H9 (cell line): ENCODE data around the gene ATP6V1C2. TPM values are rescaled to one million over a fixed set of nuclear protein-coding genes. Genes with fewer than 3 reads are reported as not detected.

Experiments
- DNase-seq: peaks from one replicate; pipeline ENCODE4 v3.0.0-alpha.2; 2017
- H2AFZ ChIP-seq: one replicate; pipeline ENCODE4 v1.6.1; 2013; ENCODE audit warnings: mild to moderate bottlenecking, low read length, control low read depth, moderate library complexity
- H2AK5ac ChIP-seq: 2 replicates; pipeline ENCODE4 v1.6.1; 2013; ENCODE audit warnings: low read length, control low read depth, mixed read lengths; ENCODE audit not compliant: insufficient read length
- H2BK120ac ChIP-seq: one replicate; pipeline ENCODE4 v1.6.1; 2013; ENCODE audit warnings: low read depth, mild to moderate bottlenecking, low read length, control low read depth, inconsistent platforms; ENCODE audit not compliant: poor library complexity, severe bottlenecking
- H2BK12ac ChIP-seq: 2 replicates; pipeline ENCODE4 v1.6.1; 2013; ENCODE audit warnings: low read length, control low read depth, mixed read lengths, low read depth; ENCODE audit not compliant: insufficient read length
- H2BK15ac ChIP-seq: 2 replicates; pipeline ENCODE4 v1.6.1; 2013; ENCODE audit warnings: low read depth, low read length, control low read depth
- H2BK20ac ChIP-seq: one replicate; pipeline ENCODE4 v1.6.1; 2013; ENCODE audit warnings: low read depth, mild to moderate bottlenecking, low read length, control low read depth, inconsistent platforms; ENCODE audit not compliant: poor library complexity, severe bottlenecking
- H2BK5ac ChIP-seq: 2 replicates; pipeline ENCODE4 v1.6.1; 2013; ENCODE audit warnings: low read length, control low read depth, mixed read lengths; ENCODE audit not compliant: insufficient read length
- H3K14ac ChIP-seq: 2 replicates; pipeline ENCODE4 v1.6.1; 2013; ENCODE audit warnings: low read length, control low read depth; ENCODE audit not compliant: insufficient read depth
- H3K18ac ChIP-seq: 2 replicates; pipeline ENCODE4 v1.6.1; 2013; ENCODE audit warnings: low read depth, mild to moderate bottlenecking, mixed read lengths, low read length, control low read depth; ENCODE audit not compliant: insufficient read length
- H3K23ac ChIP-seq: 2 replicates; pipeline ENCODE4 v1.6.1; 2013; ENCODE audit warnings: low read length, control low read depth, mixed read lengths, low read depth; ENCODE audit not compliant: insufficient read length
- H3K23me2 ChIP-seq: 2 replicates; pipeline ENCODE4 v1.6.1; 2013; ENCODE audit warnings: low read depth, mild to moderate bottlenecking, mixed read lengths, low read length, control low read depth; ENCODE audit not compliant: insufficient read length, poor library complexity, severe bottlenecking
- H3K27ac ChIP-seq: 2 replicates; pipeline ENCODE4 v1.5.1; 2013; ENCODE audit warnings: low read length, control low read depth, mixed read lengths, low read depth; ENCODE audit not compliant: insufficient read length
- H3K27me3 ChIP-seq: 2 replicates; pipeline ENCODE4 v1.6.1; 2013; ENCODE audit warnings: low read length, control low read depth, inconsistent platforms; ENCODE audit not compliant: insufficient read depth
- H3K4ac ChIP-seq: 2 replicates; pipeline ENCODE4 v1.6.1; 2013; ENCODE audit warnings: low read depth, mild to moderate bottlenecking, control low read depth, inconsistent platforms, low read length, moderate library complexity
- H3K4me1 ChIP-seq: 2 replicates; pipeline ENCODE4 v1.6.1; 2013; ENCODE audit warnings: low read length, control low read depth, inconsistent platforms; ENCODE audit not compliant: insufficient read depth
- H3K4me2 ChIP-seq: 2 replicates; pipeline ENCODE4 v1.6.1; 2013; ENCODE audit warnings: low read length, control low read depth, mixed read lengths; ENCODE audit not compliant: insufficient read length, insufficient read depth
- H3K56ac ChIP-seq: 2 replicates; pipeline ENCODE4 v1.6.1; 2013; ENCODE audit warnings: low read depth, mild to moderate bottlenecking, mixed read lengths, low read length, control low read depth; ENCODE audit not compliant: insufficient read length
- H3K79me1 ChIP-seq: 2 replicates; pipeline ENCODE4 v1.6.1; 2013; ENCODE audit warnings: low read depth, mild to moderate bottlenecking, moderate library complexity, low read length, control low read depth, inconsistent platforms; ENCODE audit not compliant: insufficient read depth, poor library complexity, severe bottlenecking
- H3K79me2 ChIP-seq: 2 replicates; pipeline ENCODE4 v1.6.1; 2013; ENCODE audit warnings: low read length, control low read depth, inconsistent platforms; ENCODE audit not compliant: insufficient read depth
- H3K9ac ChIP-seq: 2 replicates; pipeline ENCODE4 v1.6.1; 2013; ENCODE audit warnings: low read length, control low read depth, mixed read lengths; ENCODE audit not compliant: insufficient read length; ENCODE audit errors: extremely low read depth
- H3K9me3 ChIP-seq: one replicate; pipeline ENCODE4 v1.6.1; 2013; ENCODE audit warnings: low read depth, low read length, inconsistent platforms; ENCODE audit not compliant: control insufficient read depth
- H3T11ph ChIP-seq: one replicate; pipeline ENCODE4 v1.6.1; 2013; ENCODE audit warnings: mild to moderate bottlenecking, low read length, control low read depth, inconsistent platforms
- H4K20me1 ChIP-seq: one replicate; pipeline ENCODE4 v1.6.1; 2013; ENCODE audit not compliant: control insufficient read depth, insufficient read length, insufficient read depth
- H4K5ac ChIP-seq: 2 replicates; pipeline ENCODE4 v1.6.1; 2013; ENCODE audit warnings: low read depth, mild to moderate bottlenecking, mixed read lengths, low read length, control low read depth; ENCODE audit not compliant: insufficient read length
- H4K8ac ChIP-seq: replicated peaks from 2 replicates; pipeline ENCODE4 v1.6.1; 2013; ENCODE audit warnings: low read length, control low read depth, mixed read lengths, low read depth; ENCODE audit not compliant: insufficient read length
- H4K91ac ChIP-seq: 2 replicates; pipeline ENCODE4 v1.6.1; 2013; ENCODE audit warnings: low read depth, mild to moderate bottlenecking, moderate library complexity, mixed read lengths, low read length, control low read depth; ENCODE audit not compliant: insufficient read length
- H3K27ac Mint-ChIP-seq, 3 experiments: 2 replicates in 2 of 3; 3 replicates in 1 of 3; pipeline ENCODE4 v1.8.0; 2020 to 2021; ENCODE audit warnings: mixed read lengths in 3 of 3, mild to moderate bottlenecking in 1 of 3, moderate library complexity in 1 of 3
- H3K27me3 Mint-ChIP-seq: 2 replicates; pipeline ENCODE4 v1.8.0; 2021; ENCODE audit warnings: low read depth, mild to moderate bottlenecking, moderate library complexity, mixed read lengths
- H3K36me3 Mint-ChIP-seq, 3 experiments: 2 replicates in 2 of 3; 3 replicates in 1 of 3; pipeline ENCODE4 v1.8.0; 2020 to 2021; ENCODE audit warnings: low read depth in 3 of 3, mixed read lengths in 3 of 3; ENCODE audit not compliant: insufficient read depth in 1 of 3
- H3K4me1 Mint-ChIP-seq, 2 experiments: 2 replicates each; pipeline ENCODE4 v1.8.0; 2020; ENCODE audit warnings: mixed read lengths in 2 of 2
- H3K4me3 Mint-ChIP-seq, 2 experiments: 2 replicates in 1 of 2; 3 replicates in 1 of 2; pipeline ENCODE4 v1.8.0; 2020 to 2021; ENCODE audit warnings: mild to moderate bottlenecking in 2 of 2, mixed read lengths in 2 of 2, moderate library complexity in 1 of 2
- H3K9me3 Mint-ChIP-seq, 2 experiments: 2 replicates in 1 of 2; 3 replicates in 1 of 2; pipeline ENCODE4 v1.8.0; 2020; ENCODE audit warnings: mild to moderate bottlenecking in 2 of 2, mixed read lengths in 2 of 2, moderate library complexity in 1 of 2
- WGBS: extraction: QIAGEN DNeasy Blood & Tissue Kit; methylation state at CpG from one replicate; pipeline ENCODE4 v1.1.7; 2013; ENCODE audit warnings: missing lambda C conversion rate, low lambda C conversion rate, mixed read lengths; ENCODE audit not compliant: insufficient read length; ENCODE audit errors: extremely low coverage; 5-methylcytosine and 5-hydroxymethylcytosine counted together
- total RNA-seq: library from RNA; stranded (reverse); gene quantifications from 2 replicates; pipeline ENCODE4 v1.2.1, GENCODE V29; 2021
- TF ChIP-seq, protein P1 (sequence below): fragments of 200-600 bp; sonication (generic); conservative IDR thresholded peaks from 3 replicates; pipeline ENCODE4 v1.8.0; 2021; ENCODE audit warnings: antibody characterized with exemption, mild to moderate bottlenecking

The ATP6V1C2 gene
- total RNA-seq, 1 experiment from 2014 or later, result 1.2 TPM

DNA sequence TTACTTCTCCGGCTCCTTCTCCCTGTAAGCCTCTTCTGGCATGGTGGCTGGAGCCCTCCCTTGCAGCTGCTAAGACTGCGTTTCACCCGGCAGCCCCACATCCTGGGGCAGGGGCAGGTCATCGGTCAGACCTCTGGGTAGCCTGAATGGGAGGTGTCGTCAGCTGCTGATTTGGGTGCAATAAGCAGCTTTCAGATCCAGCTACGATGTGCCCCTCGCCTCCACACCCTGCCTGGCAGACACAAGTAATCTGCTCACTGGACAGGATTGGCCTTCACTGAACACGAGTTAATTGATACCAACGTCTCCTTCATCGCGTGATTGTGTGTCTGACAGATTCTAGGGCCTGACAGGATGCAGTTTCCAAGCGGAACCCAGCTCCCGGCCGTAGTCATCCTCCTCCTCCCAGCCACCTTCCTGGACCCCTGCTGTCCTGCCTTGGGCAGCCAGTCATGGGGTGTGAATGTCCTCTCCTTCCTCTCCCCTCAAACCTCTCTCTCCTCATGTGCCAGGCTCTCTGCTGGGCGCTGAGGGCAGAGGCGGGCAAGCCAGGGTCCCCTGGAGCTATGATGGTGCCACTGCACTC lies 110.1 kb downstream of the ATP6V1C2 start:
- Histone ChIP-seq H4K91ac (no peak overlapping the region), H4K20me1 (no peaks in the 10 kb centered on the region), H3K27me3 (no peaks in the 10 kb centered on the region), H2BK120ac (no peak overlapping the region), H2BK5ac (no peak overlapping the region), H3K14ac (no peak overlapping the region), H4K5ac (no peak overlapping the region), H3K18ac (no peak overlapping the region), H3K4me1 (no peaks in the 10 kb centered on the region; the same call in 1 of the 2 replicates), H2BK15ac (no peak overlapping the region), H3K4ac (no peak overlapping the region), H3K23me2 (no peaks in the 10 kb centered on the region), H3K23ac (no peak overlapping the region), H4K8ac (no peak overlapping the region), H2AK5ac (no peak overlapping the region), H3K79me1 (no peaks in the 10 kb centered on the region), H3K9ac (no peak overlapping the region), H2BK20ac (no peak overlapping the region), H2BK12ac (no peak overlapping the region), H3K9me3 (no peaks in the 10 kb centered on the region), H3K56ac (no peak overlapping the region), H3K27ac (no peak overlapping the region), H3K79me2 (no peaks in the 10 kb centered on the region), H3K4me2 (no peak overlapping the region), H3T11ph (no peak overlapping the region), H2AFZ (no peak overlapping the region)
- Mint-ChIP-seq H3K4me1 (peaks cover 14% of the 10 kb centered on the region in 2 experiments), H3K4me3 (no peak overlapping the region), H3K27ac (peak overlapping the region in 1 of 3 experiments; percentile 88; a peak in 2 of 7 replicates), H3K9me3 (no peaks in the 10 kb centered on the region), H3K36me3 (no peaks in the 10 kb centered on the region), H3K27me3 (peaks cover 41% of the 10 kb centered on the region)
- WGBS, result no CpG with 5 or more reads among the region's 16 CpGs
- DNase-seq, result peak; percentile 42
- TF ChIP-seq, protein P1, sequence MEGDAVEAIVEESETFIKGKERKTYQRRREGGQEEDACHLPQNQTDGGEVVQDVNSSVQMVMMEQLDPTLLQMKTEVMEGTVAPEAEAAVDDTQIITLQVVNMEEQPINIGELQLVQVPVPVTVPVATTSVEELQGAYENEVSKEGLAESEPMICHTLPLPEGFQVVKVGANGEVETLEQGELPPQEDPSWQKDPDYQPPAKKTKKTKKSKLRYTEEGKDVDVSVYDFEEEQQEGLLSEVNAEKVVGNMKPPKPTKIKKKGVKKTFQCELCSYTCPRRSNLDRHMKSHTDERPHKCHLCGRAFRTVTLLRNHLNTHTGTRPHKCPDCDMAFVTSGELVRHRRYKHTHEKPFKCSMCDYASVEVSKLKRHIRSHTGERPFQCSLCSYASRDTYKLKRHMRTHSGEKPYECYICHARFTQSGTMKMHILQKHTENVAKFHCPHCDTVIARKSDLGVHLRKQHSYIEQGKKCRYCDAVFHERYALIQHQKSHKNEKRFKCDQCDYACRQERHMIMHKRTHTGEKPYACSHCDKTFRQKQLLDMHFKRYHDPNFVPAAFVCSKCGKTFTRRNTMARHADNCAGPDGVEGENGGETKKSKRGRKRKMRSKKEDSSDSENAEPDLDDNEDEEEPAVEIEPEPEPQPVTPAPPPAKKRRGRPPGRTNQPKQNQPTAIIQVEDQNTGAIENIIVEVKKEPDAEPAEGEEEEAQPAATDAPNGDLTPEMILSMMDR, result no peak
